Measurements from ENCODE around the gene UGT2B28. TPM values are rescaled to one million over a fixed set of nuclear protein-coding genes. Genes with fewer than 3 reads are reported as not detected.
"Not testable (repeated sequence)": the region's sequence is repeated elsewhere in the genome, so short reads cannot be mapped to it uniquely, and the experiment has no call there.

Gene UGT2B28
- total RNA-seq: not detected in 2 replicates

DNA sequence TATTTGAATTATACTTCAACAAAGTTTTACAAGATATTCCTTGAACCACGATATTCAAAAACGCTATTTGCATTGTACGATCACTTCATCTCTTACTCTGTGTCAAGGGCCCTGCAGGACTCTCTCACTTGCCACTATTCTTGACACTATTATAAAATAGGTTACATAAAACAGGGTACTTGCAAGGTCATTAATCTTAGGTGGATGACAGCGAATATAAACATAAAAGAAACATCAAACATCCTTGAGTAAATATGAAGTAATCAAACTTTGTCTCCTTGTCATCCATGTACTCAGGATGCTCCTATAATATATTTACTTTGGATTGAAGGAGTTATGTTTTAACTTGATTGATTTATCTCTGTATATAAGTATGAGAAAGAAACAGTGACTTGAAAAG lies at the start of gene UGT2B28:
Gene UGT2B28, plus strand, starts transcription at position 395 of the 400 bp plus-strand sequence. CDS start 26 bp downstream, outside the sequence.
- not testable (repeated sequence) for H2AFZ ChIP-seq (ENCODE audit: low read length)

DNA sequence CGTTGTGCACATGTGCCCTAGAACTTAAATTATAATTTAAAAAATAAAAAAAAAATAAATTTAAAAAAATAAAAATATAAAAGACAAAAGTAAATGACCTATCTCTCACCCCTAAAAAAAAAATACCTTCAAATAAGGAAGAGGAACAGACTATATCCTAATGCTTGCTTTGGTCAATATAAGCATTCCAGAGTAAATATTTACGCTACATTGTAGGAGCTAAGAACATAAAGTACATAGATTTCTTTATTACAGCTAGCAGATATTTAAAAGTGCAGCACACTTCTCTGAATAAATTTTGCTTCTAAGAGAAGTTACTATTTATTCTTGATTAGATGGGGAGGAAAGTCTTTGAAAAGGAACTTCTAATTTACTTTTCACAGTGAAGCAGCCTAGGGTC lies 41.2 kb upstream of the UGT2B28 start:
- Histone ChIP-seq H3K79me2 (ENCODE audit: insufficient read depth, low read length) (no peaks in the 10 kb centered on the region), H3K4me1 (ENCODE audit: insufficient read depth, low read length) (no peaks in the 10 kb centered on the region), H3K9me3 (ENCODE audit: low read depth, low read length) (no peaks in the 10 kb centered on the region), H3K36me3 (ENCODE audit: insufficient read depth, low read length) (no peaks in the 10 kb centered on the region), H3K4me3 (ENCODE audit: insufficient read depth, low read length) (no peak overlapping the region), H4K20me1 (ENCODE audit: insufficient read depth, low read length) (no peaks in the 10 kb centered on the region), H3K27me3 (ENCODE audit: insufficient read depth, low read length) (no peaks in the 10 kb centered on the region), H3K27ac (ENCODE audit: low read depth, low read length) (no peak overlapping the region), H3K4me2 (ENCODE audit: insufficient read depth, low read length) (no peak overlapping the region), H2AFZ (ENCODE audit: low read length) (no peak overlapping the region)
- TF ChIP-seq, protein P1, sequence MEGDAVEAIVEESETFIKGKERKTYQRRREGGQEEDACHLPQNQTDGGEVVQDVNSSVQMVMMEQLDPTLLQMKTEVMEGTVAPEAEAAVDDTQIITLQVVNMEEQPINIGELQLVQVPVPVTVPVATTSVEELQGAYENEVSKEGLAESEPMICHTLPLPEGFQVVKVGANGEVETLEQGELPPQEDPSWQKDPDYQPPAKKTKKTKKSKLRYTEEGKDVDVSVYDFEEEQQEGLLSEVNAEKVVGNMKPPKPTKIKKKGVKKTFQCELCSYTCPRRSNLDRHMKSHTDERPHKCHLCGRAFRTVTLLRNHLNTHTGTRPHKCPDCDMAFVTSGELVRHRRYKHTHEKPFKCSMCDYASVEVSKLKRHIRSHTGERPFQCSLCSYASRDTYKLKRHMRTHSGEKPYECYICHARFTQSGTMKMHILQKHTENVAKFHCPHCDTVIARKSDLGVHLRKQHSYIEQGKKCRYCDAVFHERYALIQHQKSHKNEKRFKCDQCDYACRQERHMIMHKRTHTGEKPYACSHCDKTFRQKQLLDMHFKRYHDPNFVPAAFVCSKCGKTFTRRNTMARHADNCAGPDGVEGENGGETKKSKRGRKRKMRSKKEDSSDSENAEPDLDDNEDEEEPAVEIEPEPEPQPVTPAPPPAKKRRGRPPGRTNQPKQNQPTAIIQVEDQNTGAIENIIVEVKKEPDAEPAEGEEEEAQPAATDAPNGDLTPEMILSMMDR (IDR thresholded peaks at IDR 0.05; ENCODE audit: extremely low read depth, low read depth, low read length): no peak
- no peak for DNase-seq (ENCODE audit: insufficient read length, low spot score, missing footprints)

More for the DNA sequence above, at the start of gene UGT2B28:
- H3K9me3 ChIP-seq (ENCODE audit: low read depth, low read length); H3K27ac ChIP-seq (ENCODE audit: low read depth, low read length); DNase-seq (ENCODE audit: insufficient read length, low spot score, missing footprints); H3K79me2 ChIP-seq (ENCODE audit: insufficient read depth, low read length); H3K4me1 ChIP-seq (ENCODE audit: insufficient read depth, low read length); H3K4me3 ChIP-seq (ENCODE audit: insufficient read depth, low read length); H3K36me3 ChIP-seq (ENCODE audit: insufficient read depth, low read length); H3K4me2 ChIP-seq (ENCODE audit: insufficient read depth, low read length); H4K20me1 ChIP-seq (ENCODE audit: insufficient read depth, low read length); H3K27me3 ChIP-seq (ENCODE audit: insufficient read depth, low read length): not testable (repeated sequence)

DNA sequence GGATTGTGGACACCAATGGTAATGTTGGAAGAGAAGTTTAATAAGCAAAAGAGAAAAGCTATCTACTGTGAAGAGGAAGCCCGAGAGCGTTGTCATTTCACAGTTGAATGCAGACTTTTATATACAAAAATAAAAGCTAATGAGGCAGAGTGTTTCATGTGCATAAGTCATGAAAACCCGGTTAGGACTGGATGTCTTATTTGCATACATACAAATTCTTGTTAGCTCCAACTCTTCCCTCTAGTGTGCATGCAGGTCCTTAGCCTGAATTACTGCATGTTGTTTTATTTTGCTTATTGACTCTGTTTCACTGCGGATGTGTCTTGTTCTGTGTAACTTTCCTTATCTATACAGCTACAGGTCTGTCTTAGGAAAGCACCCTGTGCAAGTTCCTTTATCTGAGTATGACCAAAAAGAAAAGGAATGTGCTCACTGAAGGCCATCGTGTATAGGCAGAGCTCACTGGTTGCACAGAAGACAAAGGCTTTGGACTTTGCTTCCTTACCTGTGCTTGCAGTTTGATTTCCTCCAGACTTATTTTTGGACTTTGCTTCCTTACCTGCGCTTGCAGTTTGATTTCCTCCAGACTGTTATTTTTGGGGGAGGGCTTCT lies 40.6 kb upstream of the UGT2B28 start:
- Histone ChIP-seq H3K27me3 (ENCODE audit: insufficient read depth, low read length) (no peaks in the 10 kb centered on the region), H3K4me2 (ENCODE audit: insufficient read depth, low read length) (no peak overlapping the region), H3K27ac (ENCODE audit: low read depth, low read length) (no peak overlapping the region), H3K79me2 (ENCODE audit: insufficient read depth, low read length) (no peaks in the 10 kb centered on the region), H2AFZ (ENCODE audit: low read length) (no peak overlapping the region), H3K4me1 (ENCODE audit: insufficient read depth, low read length) (no peaks in the 10 kb centered on the region), H4K20me1 (ENCODE audit: insufficient read depth, low read length) (no peaks in the 10 kb centered on the region), H3K9me3 (ENCODE audit: low read depth, low read length) (no peaks in the 10 kb centered on the region), H3K36me3 (ENCODE audit: insufficient read depth, low read length) (no peaks in the 10 kb centered on the region), H3K4me3 (ENCODE audit: insufficient read depth, low read length) (no peak overlapping the region)
- TF ChIP-seq, protein P1 (IDR thresholded peaks at IDR 0.05; ENCODE audit: extremely low read depth, low read depth, low read length): no peak
- DNase-seq (ENCODE audit: insufficient read length, low spot score, missing footprints): no peak

DNA sequence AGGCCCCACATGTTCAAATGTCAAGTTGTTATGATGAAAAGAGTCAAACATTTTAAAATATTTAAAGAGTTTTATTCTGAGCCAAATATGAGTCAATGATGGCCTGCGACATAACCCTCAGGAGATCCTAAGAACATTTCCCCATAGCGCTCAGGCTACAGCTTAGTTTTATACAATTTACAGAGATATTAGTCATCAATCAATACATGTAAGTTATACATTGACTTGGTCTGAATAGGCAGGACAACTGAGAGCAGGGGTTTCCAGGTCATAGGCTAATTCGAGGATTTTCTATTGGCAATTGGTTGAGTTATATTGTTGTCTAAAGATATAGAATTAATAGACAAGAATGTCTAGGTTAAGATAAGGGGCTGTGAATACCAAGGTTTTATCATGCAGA lies 39.5 kb upstream of the UGT2B28 start:
- not testable (repeated sequence) for H3K27ac ChIP-seq (ENCODE audit: low read depth, low read length); H3K4me1 ChIP-seq (ENCODE audit: insufficient read depth, low read length); H3K9me3 ChIP-seq (ENCODE audit: low read depth, low read length); H3K27me3 ChIP-seq (ENCODE audit: insufficient read depth, low read length); H3K4me3 ChIP-seq (ENCODE audit: insufficient read depth, low read length); H3K4me2 ChIP-seq (ENCODE audit: insufficient read depth, low read length); H3K79me2 ChIP-seq (ENCODE audit: insufficient read depth, low read length); H3K36me3 ChIP-seq (ENCODE audit: insufficient read depth, low read length); H2AFZ ChIP-seq (ENCODE audit: low read length); H4K20me1 ChIP-seq (ENCODE audit: insufficient read depth, low read length); DNase-seq (ENCODE audit: insufficient read length, low spot score, missing footprints)

DNA sequence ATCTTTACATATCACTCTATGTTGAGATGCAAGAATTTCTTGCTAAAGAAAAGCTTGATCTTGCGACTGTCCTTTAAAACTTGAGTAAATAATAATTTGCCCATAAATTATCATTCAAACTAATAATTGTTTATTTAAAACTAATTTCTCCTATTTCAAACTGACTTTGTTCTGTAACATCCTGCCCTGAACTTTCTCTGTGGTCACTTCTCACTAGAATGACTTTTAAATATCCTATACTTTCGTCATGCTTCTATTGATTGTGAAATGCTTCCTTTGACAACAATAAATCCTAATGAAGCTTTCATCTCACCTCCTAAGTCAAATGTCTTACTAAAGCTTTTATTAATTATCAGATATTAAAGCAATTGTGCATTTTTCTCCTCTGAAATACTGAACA lies 38.5 kb upstream of the UGT2B28 start:
- H4K20me1 ChIP-seq (ENCODE audit: insufficient read depth, low read length); H2AFZ ChIP-seq (ENCODE audit: low read length); H3K4me2 ChIP-seq (ENCODE audit: insufficient read depth, low read length); DNase-seq (ENCODE audit: insufficient read length, low spot score, missing footprints); H3K4me3 ChIP-seq (ENCODE audit: insufficient read depth, low read length); H3K27ac ChIP-seq (ENCODE audit: low read depth, low read length); H3K4me1 ChIP-seq (ENCODE audit: insufficient read depth, low read length); H3K9me3 ChIP-seq (ENCODE audit: low read depth, low read length); H3K27me3 ChIP-seq (ENCODE audit: insufficient read depth, low read length); H3K79me2 ChIP-seq (ENCODE audit: insufficient read depth, low read length); H3K36me3 ChIP-seq (ENCODE audit: insufficient read depth, low read length): not testable (repeated sequence)

DNA sequence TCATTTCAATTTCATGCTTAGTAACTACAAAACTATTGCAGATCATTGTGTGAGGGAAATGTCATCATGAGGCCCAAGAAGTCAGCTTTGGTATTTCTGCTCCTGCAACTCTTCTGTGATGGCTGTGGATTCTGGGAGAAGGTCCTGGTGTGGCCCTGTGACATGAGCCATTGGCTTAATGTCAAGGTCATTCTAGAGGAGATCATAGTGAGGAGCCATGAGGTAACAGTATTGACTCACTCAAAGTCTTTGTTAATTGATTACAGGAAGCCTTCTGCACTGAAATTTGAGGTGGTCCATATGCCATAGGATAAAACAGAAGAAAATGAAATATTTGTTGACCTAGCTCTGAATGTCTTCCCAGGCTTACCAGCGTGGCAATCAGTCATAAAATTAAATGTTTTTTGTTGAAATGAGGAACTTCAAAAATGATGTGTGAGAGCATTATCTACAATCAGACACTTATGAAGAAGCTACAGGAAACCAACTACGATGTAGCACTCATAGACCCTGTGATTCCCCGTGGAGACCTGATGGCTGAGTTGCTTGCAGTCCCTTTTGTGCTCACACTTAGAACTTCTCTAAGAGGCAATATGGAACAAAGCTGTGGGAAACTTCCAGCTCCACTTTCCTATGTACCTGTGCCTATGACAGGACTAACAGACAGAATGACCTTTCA lies 37.6 kb upstream of the UGT2B28 start:
- H3K27ac ChIP-seq (ENCODE audit: low read depth, low read length); H2AFZ ChIP-seq (ENCODE audit: low read length); H4K20me1 ChIP-seq (ENCODE audit: insufficient read depth, low read length); H3K27me3 ChIP-seq (ENCODE audit: insufficient read depth, low read length); H3K4me1 ChIP-seq (ENCODE audit: insufficient read depth, low read length); H3K9me3 ChIP-seq (ENCODE audit: low read depth, low read length); H3K4me2 ChIP-seq (ENCODE audit: insufficient read depth, low read length); H3K79me2 ChIP-seq (ENCODE audit: insufficient read depth, low read length); DNase-seq (ENCODE audit: insufficient read length, low spot score, missing footprints); H3K4me3 ChIP-seq (ENCODE audit: insufficient read depth, low read length); H3K36me3 ChIP-seq (ENCODE audit: insufficient read depth, low read length): not testable (repeated sequence)

DNA sequence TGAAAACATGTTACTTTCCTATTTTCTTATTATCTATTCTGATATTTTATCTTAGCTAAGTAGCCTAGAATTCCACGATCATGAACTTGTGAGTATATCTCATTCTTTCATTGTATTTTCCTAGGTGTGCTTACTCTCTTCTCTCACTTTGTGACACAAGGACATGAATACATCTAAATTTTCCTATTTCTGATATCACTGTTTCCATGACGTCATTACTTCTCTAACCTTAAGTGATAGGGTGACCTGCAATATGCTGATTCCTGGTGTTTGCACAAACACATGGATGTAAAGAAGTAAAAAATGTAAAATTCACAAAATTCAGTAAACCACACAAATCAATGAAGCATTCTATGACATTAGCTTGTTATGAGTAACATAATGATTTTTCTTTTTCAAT lies 29.4 kb upstream of the UGT2B28 start:
- H3K9me3 ChIP-seq (ENCODE audit: low read depth, low read length); DNase-seq (ENCODE audit: insufficient read length, low spot score, missing footprints); H3K4me1 ChIP-seq (ENCODE audit: insufficient read depth, low read length); H3K27ac ChIP-seq (ENCODE audit: low read depth, low read length); H2AFZ ChIP-seq (ENCODE audit: low read length); H3K27me3 ChIP-seq (ENCODE audit: insufficient read depth, low read length); H3K79me2 ChIP-seq (ENCODE audit: insufficient read depth, low read length); H3K4me2 ChIP-seq (ENCODE audit: insufficient read depth, low read length); H3K36me3 ChIP-seq (ENCODE audit: insufficient read depth, low read length); H4K20me1 ChIP-seq (ENCODE audit: insufficient read depth, low read length); H3K4me3 ChIP-seq (ENCODE audit: insufficient read depth, low read length): not testable (repeated sequence)

Data from osteoblast (primary cell).